SK-N-SH (cell line): ENCODE measurements around the gene BARX1. TPM values are rescaled to one million over a fixed set of nuclear protein-coding genes. Genes with fewer than 3 reads are reported as not detected.

ENCODE experiments used
- CTCF ChIA-PET: fragments of 300-600, 350-600 bp; formaldehyde crosslinking; extraction: SDS; loops from one replicate; lab custom pipeline; 2021; lab: Yijun Ruan, JAX
- POLR2A ChIA-PET: fragments of 350-600 bp; sonication (Branson Sonifier 250); formaldehyde crosslinking; extraction: SDS; loops from one replicate; lab custom pipeline; 2020; ENCODE audit warnings: antibody characterized with exemption, inconsistent platforms; lab: Yijun Ruan, JAX
- DNase-seq: peaks from one replicate; pipeline ENCODE4 v3.0.0; 2012
- H2AFZ ChIP-seq: fragments of 200-600 bp; sonication (generic); 2 replicates; pipeline ENCODE4 v1.8.1; 2016; ENCODE audit warnings: antibody characterized with exemption, mild to moderate bottlenecking, low read depth
- H3F3A ChIP-seq: fragments of 200-600 bp; sonication (generic); replicated peaks from 2 replicates; pipeline ENCODE3; 2016; ENCODE audit warnings: antibody characterized with exemption, mild to moderate bottlenecking; ENCODE audit not compliant: insufficient read depth
- H3K27ac ChIP-seq, 2 experiments: fragments of 200-500 bp in 1 of 2; fragments of 200-600 bp in 1 of 2; sonication (Bioruptor generic) in 1 of 2; sonication (generic), shearing (Covaris generic) in 1 of 2; 2 replicates each; pipeline versions ENCODE4 v1.5.1 to v1.6.1; 2014 to 2016; ENCODE audit warnings: low read depth in 2 of 2, inconsistent platforms in 1 of 2, low read length in 1 of 2, mild to moderate bottlenecking in 1 of 2, mixed read lengths in 1 of 2
- H3K27me3 ChIP-seq: fragments of 200-600 bp; sonication (generic), shearing (Covaris generic); 2 replicates; pipeline ENCODE4 v1.6.1; 2016; ENCODE audit warnings: mixed run types; ENCODE audit not compliant: insufficient read depth
- H3K36me3 ChIP-seq, 2 experiments: fragments of 200-500 bp in 1 of 2; fragments of 200-600 bp in 1 of 2; sonication (Bioruptor generic) in 1 of 2; sonication (generic) in 1 of 2; replicated peaks in 1 of 2; 2 replicates each; pipeline versions ENCODE3 to v1.5.1; 2014 to 2016; ENCODE audit warnings: low read length in 1 of 2, mild to moderate bottlenecking in 1 of 2; ENCODE audit not compliant: insufficient read depth in 2 of 2, control insufficient read depth in 1 of 2
- H3K4me1 ChIP-seq, 2 experiments: fragments of 200-500 bp in 1 of 2; fragments of 200-600 bp in 1 of 2; sonication (Bioruptor generic) in 1 of 2; sonication (generic), shearing (Covaris generic) in 1 of 2; 2 replicates each; pipeline versions ENCODE4 v1.5.1 to v1.6.1; 2014 to 2016; ENCODE audit warnings: low read depth in 1 of 2, low read length in 1 of 2, mixed run types in 1 of 2; ENCODE audit not compliant: insufficient read depth in 2 of 2, control insufficient read depth in 1 of 2
- H3K4me2 ChIP-seq: fragments of 200-600 bp; sonication (generic), shearing (Covaris generic); 2 replicates; pipeline ENCODE4 v1.6.1; 2017; ENCODE audit warnings: mixed run types
- H3K4me3 ChIP-seq, 2 experiments: fragments of 200-500 bp in 1 of 2; fragments of 200-600 bp in 1 of 2; sonication (Bioruptor generic) in 1 of 2; sonication (generic), shearing (Covaris generic) in 1 of 2; 2 replicates each; pipeline versions ENCODE4 v1.5.1 to v1.8.1; 2014 to 2016; ENCODE audit warnings: low read depth in 2 of 2, inconsistent platforms in 1 of 2, low read length in 1 of 2, mild to moderate bottlenecking in 1 of 2, mixed read lengths in 1 of 2, moderate library complexity in 1 of 2
- H3K79me2 ChIP-seq: fragments of 200-600 bp; sonication (generic); 2 replicates; pipeline ENCODE4 v1.8.1; 2017; ENCODE audit warnings: mild to moderate bottlenecking; ENCODE audit not compliant: insufficient read depth
- H3K9ac ChIP-seq: fragments of 200-600 bp; sonication (generic); 2 replicates; pipeline ENCODE4 v1.6.1; 2017; ENCODE audit warnings: mixed run types
- H3K9me2 ChIP-seq: fragments of 200-600 bp; sonication (generic); 2 replicates; pipeline ENCODE4 v1.6.1; 2017; ENCODE audit warnings: mixed run types
- H3K9me3 ChIP-seq: fragments of 200-600 bp; sonication (generic); 2 replicates; pipeline ENCODE4 v1.6.1; 2017; ENCODE audit warnings: mixed run types, mild to moderate bottlenecking, moderate library complexity
- H4K20me1 ChIP-seq: fragments of 200-600 bp; sonication (generic); 2 replicates; pipeline ENCODE4 v1.6.1; 2017; ENCODE audit warnings: mild to moderate bottlenecking, mixed run types; ENCODE audit not compliant: insufficient read depth
- ELF1 ChIP-seq: IDR thresholded peaks from 2 replicates; pipeline ENCODE4 v1.4.0; 2012
- EP300 ChIP-seq, 2 experiments: IDR thresholded peaks; 2 replicates each; pipeline versions ENCODE4 v1.4.0 to v1.6.1; 2012; ENCODE audit warnings: borderline replicate concordance in 1 of 2, low read depth in 1 of 2, low read length in 1 of 2
- FOSL2 ChIP-seq: IDR thresholded peaks from 2 replicates; pipeline ENCODE4 v1.4.0; 2012; ENCODE audit warnings: low read depth, mild to moderate bottlenecking, moderate library complexity, borderline replicate concordance
- GABPA ChIP-seq: IDR thresholded peaks from 2 replicates; pipeline ENCODE4 v1.4.0; 2012; ENCODE audit warnings: low read depth, mild to moderate bottlenecking
- JUND ChIP-seq: IDR thresholded peaks from 2 replicates; pipeline ENCODE4 v1.4.0; 2012
- MAX ChIP-seq: IDR thresholded peaks from 2 replicates; pipeline ENCODE4 v1.4.0; 2012; ENCODE audit warnings: low read depth
- MEF2A ChIP-seq: IDR thresholded peaks from 2 replicates; pipeline ENCODE4 v1.4.0; 2012; ENCODE audit warnings: low read depth, borderline replicate concordance
- NFIC ChIP-seq: IDR thresholded peaks from 2 replicates; pipeline ENCODE4 v1.4.0; 2012; ENCODE audit warnings: borderline replicate concordance
- NRF1 ChIP-seq: IDR thresholded peaks from 2 replicates; pipeline ENCODE4 v1.6.1; 2012; ENCODE audit warnings: low read depth, mild to moderate bottlenecking, low read length
- POLR2AphosphoS5 ChIP-seq: IDR thresholded peaks from 2 replicates; pipeline ENCODE4 v1.6.1; 2012; ENCODE audit warnings: low read depth, low read length
- RCOR1 ChIP-seq: fragments of 150-350 bp; IDR thresholded peaks from 2 replicates; pipeline ENCODE4 v1.6.1; 2017; ENCODE audit warnings: antibody characterized with exemption, low read length
- RXRA ChIP-seq: IDR thresholded peaks from 2 replicates; pipeline ENCODE4 v1.4.0; 2012; ENCODE audit warnings: low read depth, mild to moderate bottlenecking, borderline replicate concordance
- SMC3 ChIP-seq: IDR thresholded peaks from 2 replicates; pipeline ENCODE4 v1.6.1; 2012; ENCODE audit warnings: low read depth, low read length, improper control_type of control experiment
- TCF12 ChIP-seq: IDR thresholded peaks from 2 replicates; pipeline ENCODE4 v1.4.0; 2012
- YY1 ChIP-seq: IDR thresholded peaks from 2 replicates; pipeline ENCODE4 v1.4.0; 2012; ENCODE audit warnings: low read depth, mild to moderate bottlenecking
- WGBS: methylation state at CpG from one replicate; pipeline ENCODE4 v1.1.6; 2017; ENCODE audit warnings: low lambda C conversion rate; 5-methylcytosine and 5-hydroxymethylcytosine counted together
- polyA plus RNA-seq, 3 experiments: library from polyadenylated mRNA; depleted of rRNA; stranded (reverse); fragments of >200 nt; gene quantifications; 2 replicates each; pipeline ENCODE4 v1.2.3, GENCODE V29; 2012
- TF ChIP-seq, protein P1 (sequence below): IDR thresholded peaks from 2 replicates; pipeline ENCODE4 v1.4.0; 2012; ENCODE audit warnings: low read depth, borderline replicate concordance
- TF ChIP-seq, protein P2 (sequence below): IDR thresholded peaks from 2 replicates; pipeline ENCODE4 v1.6.1; 2012; ENCODE audit warnings: mild to moderate bottlenecking, low read depth, low read length, moderate library complexity

The BARX1 gene
- polyA plus RNA-seq, 1 of the 3 experiments (the other 2 are of a cell fraction), result not detected

DNA sequence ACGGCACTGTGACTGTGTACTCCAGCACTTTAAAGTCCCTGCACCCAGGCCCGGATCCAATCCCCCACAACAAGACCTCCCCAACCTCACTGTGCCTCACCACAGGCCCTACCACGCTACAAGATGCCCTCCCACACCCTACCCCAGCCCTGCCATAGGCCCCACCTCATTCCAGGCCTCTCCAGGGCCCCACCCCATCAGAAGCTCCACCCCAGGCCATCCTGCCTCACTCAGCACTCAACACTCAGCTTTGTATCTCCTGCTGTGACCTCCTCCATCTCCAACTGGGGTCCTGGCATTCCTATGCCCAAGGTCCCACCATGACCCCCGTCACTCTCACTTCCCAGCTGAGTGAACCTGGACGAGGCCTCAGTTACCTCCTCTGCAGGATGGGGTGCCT is 38.8 kb downstream of the BARX1 start (continued):
- no peak for TF ChIP-seq RXRA

GRCh38 chr9:93911801-93912554 is 43.2 kb downstream of the BARX1 start:
- no peak overlapping the region for H2AFZ ChIP-seq
- no peaks in the 10 kb centered on the region for H3K4me1 ChIP-seq
- POLR2A ChIA-PET, result no interaction called here
- H3K9me3 ChIP-seq, result no peaks in the 10 kb centered on the region
- no peaks in the 10 kb centered on the region for H4K20me1 ChIP-seq
- 64% methylated on average over 19 of the region's 27 CpGs for WGBS
- H3K79me2 ChIP-seq, result no peaks in the 10 kb centered on the region
- H3K9ac ChIP-seq, result no peak overlapping the region
- H3K36me3 ChIP-seq, result no peaks in the 10 kb centered on the region
- H3K9me2 ChIP-seq, result no peaks in the 10 kb centered on the region
- H3K4me2 ChIP-seq, result no peak overlapping the region
- no peak for TF ChIP-seq NFIC
- no peak for TF ChIP-seq RXRA
- no peak for TF ChIP-seq FOSL2
- no peak for TF ChIP-seq MEF2A
- no peak for TF ChIP-seq ELF1
- TF ChIP-seq RCOR1, result no peak
- TF ChIP-seq EP300 (IDR thresholded peaks at IDR 0.05; ENCODE audit: borderline replicate concordance in 1 of 2, low read depth in 1 of 2, low read length in 1 of 2), result no peak
- TF ChIP-seq GABPA, result no peak
- TF ChIP-seq, all 33 proteins: peak for 0
- DNase-seq, result no peak
- CTCF ChIA-PET, result no interaction called here
- no peak overlapping the region for H3K4me3 ChIP-seq
- H3K27ac ChIP-seq, result no peak overlapping the region
- H3F3A ChIP-seq, result no peaks in the 10 kb centered on the region
- no peaks in the 10 kb centered on the region for H3K27me3 ChIP-seq

GRCh38 chr9:93911136-93911745 is 43.9 kb downstream of the BARX1 start:
- TF ChIP-seq, protein P1, sequence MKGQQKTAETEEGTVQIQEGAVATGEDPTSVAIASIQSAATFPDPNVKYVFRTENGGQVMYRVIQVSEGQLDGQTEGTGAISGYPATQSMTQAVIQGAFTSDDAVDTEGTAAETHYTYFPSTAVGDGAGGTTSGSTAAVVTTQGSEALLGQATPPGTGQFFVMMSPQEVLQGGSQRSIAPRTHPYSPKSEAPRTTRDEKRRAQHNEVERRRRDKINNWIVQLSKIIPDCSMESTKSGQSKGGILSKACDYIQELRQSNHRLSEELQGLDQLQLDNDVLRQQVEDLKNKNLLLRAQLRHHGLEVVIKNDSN, result no peak
- TF ChIP-seq MAX, result no peak
- no peak for TF ChIP-seq NFIC
- no peak for TF ChIP-seq GABPA
- TF ChIP-seq TCF12, result no peak
- no peak for TF ChIP-seq SMC3
- no peak for TF ChIP-seq RCOR1
- no peak for TF ChIP-seq EP300 (IDR thresholded peaks at IDR 0.05; ENCODE audit: borderline replicate concordance in 1 of 2, low read depth in 1 of 2, low read length in 1 of 2)
- TF ChIP-seq RXRA, result no peak
- no peak for TF ChIP-seq NRF1
- TF ChIP-seq POLR2AphosphoS5, result no peak
- no peak for TF ChIP-seq YY1
- TF ChIP-seq, protein P2, sequence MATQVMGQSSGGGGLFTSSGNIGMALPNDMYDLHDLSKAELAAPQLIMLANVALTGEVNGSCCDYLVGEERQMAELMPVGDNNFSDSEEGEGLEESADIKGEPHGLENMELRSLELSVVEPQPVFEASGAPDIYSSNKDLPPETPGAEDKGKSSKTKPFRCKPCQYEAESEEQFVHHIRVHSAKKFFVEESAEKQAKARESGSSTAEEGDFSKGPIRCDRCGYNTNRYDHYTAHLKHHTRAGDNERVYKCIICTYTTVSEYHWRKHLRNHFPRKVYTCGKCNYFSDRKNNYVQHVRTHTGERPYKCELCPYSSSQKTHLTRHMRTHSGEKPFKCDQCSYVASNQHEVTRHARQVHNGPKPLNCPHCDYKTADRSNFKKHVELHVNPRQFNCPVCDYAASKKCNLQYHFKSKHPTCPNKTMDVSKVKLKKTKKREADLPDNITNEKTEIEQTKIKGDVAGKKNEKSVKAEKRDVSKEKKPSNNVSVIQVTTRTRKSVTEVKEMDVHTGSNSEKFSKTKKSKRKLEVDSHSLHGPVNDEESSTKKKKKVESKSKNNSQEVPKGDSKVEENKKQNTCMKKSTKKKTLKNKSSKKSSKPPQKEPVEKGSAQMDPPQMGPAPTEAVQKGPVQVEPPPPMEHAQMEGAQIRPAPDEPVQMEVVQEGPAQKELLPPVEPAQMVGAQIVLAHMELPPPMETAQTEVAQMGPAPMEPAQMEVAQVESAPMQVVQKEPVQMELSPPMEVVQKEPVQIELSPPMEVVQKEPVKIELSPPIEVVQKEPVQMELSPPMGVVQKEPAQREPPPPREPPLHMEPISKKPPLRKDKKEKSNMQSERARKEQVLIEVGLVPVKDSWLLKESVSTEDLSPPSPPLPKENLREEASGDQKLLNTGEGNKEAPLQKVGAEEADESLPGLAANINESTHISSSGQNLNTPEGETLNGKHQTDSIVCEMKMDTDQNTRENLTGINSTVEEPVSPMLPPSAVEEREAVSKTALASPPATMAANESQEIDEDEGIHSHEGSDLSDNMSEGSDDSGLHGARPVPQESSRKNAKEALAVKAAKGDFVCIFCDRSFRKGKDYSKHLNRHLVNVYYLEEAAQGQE, result no peak
- no peak for TF ChIP-seq JUND
- no peak for TF ChIP-seq ELF1
- H3K27me3 ChIP-seq, result no peaks in the 10 kb centered on the region
- no peaks in the 10 kb centered on the region for H4K20me1 ChIP-seq
- CTCF ChIA-PET, result no interaction called here
- H3K9me2 ChIP-seq, result no peaks in the 10 kb centered on the region
- H2AFZ ChIP-seq, result no peak overlapping the region
- no peak overlapping the region for H3K4me3 ChIP-seq
- no peak overlapping the region for H3K9ac ChIP-seq
- no peaks in the 10 kb centered on the region for H3K4me1 ChIP-seq
- H3K27ac ChIP-seq, result no peak overlapping the region
- POLR2A ChIA-PET, result no interaction called here
- no peaks in the 10 kb centered on the region for H3F3A ChIP-seq
- DNase-seq, result no peak
- H3K9me3 ChIP-seq, result no peaks in the 10 kb centered on the region
- H3K4me2 ChIP-seq, result no peak overlapping the region
- H3K36me3 ChIP-seq, result no peaks in the 10 kb centered on the region
- 78% methylated on average over 14 of the region's 23 CpGs for WGBS
- H3K79me2 ChIP-seq, result no peaks in the 10 kb centered on the region
